Astrocyte (in vitro differentiated cells and primary cell): ENCODE measurements around the gene MAML2. TPM values are rescaled to one million over a fixed set of nuclear protein-coding genes. Genes with fewer than 3 reads are reported as not detected.

Source experiments
- DNase-seq: peaks from one replicate; pipeline ENCODE4 v3.0.0-alpha.2; 2010; ENCODE audit warnings: low read depth
- FAIRE-seq: peaks from 2 replicates; lab custom pipeline; 2011; peaks lifted over from hg19 to GRCh38; lab: Jason Lieb, UNC
- H2AFZ ChIP-seq: 2 replicates; pipeline ENCODE4 v1.6.0; 2012; ENCODE audit warnings: low read depth, low read length, inconsistent platforms
- H3K27ac ChIP-seq: 2 replicates; pipeline ENCODE4 v1.5.1; 2011; ENCODE audit warnings: low read depth, low read length, inconsistent platforms
- H3K27me3 ChIP-seq: 2 replicates; pipeline ENCODE4 v1.6.0; 2011; ENCODE audit warnings: low read length, inconsistent platforms; ENCODE audit not compliant: insufficient read depth
- H3K36me3 ChIP-seq: 2 replicates; pipeline ENCODE4 v1.5.1; 2011; ENCODE audit warnings: low read length, inconsistent platforms; ENCODE audit not compliant: insufficient read depth
- H3K4me1 ChIP-seq: 2 replicates; pipeline ENCODE4 v1.5.1; 2011; ENCODE audit warnings: low read length, inconsistent platforms; ENCODE audit not compliant: insufficient read depth
- H3K4me2 ChIP-seq: 2 replicates; pipeline ENCODE4 v1.6.0; 2012; ENCODE audit warnings: low read length, inconsistent platforms
- H3K4me3 ChIP-seq: 2 replicates; pipeline ENCODE4 v1.5.1; 2011; ENCODE audit warnings: low read depth, mild to moderate bottlenecking, low read length, inconsistent platforms; ENCODE audit not compliant: insufficient read depth
- H3K79me2 ChIP-seq: 2 replicates; pipeline ENCODE4 v1.6.0; 2012; ENCODE audit warnings: mild to moderate bottlenecking, low read length, inconsistent platforms; ENCODE audit not compliant: insufficient read depth
- H3K9ac ChIP-seq: 2 replicates; pipeline ENCODE4 v1.6.0; 2012; ENCODE audit warnings: mild to moderate bottlenecking, low read length, inconsistent platforms
- H3K9me3 ChIP-seq: 2 replicates; pipeline ENCODE4 v1.5.1; 2012; ENCODE audit warnings: low read depth, mild to moderate bottlenecking, low read length, inconsistent platforms; ENCODE audit not compliant: insufficient read depth
- H4K20me1 ChIP-seq: 2 replicates; pipeline ENCODE4 v1.6.0; 2012; ENCODE audit warnings: low read length, inconsistent platforms; ENCODE audit not compliant: insufficient read depth
- H3K27ac Mint-ChIP-seq: one replicate; pipeline ENCODE4 v1.8.0; 2021; ENCODE audit warnings: mild to moderate bottlenecking, mixed read lengths; ENCODE audit not compliant: unreplicated experiment
- H3K27me3 Mint-ChIP-seq: one replicate; pipeline ENCODE4 v1.8.0; 2021; ENCODE audit warnings: low read depth, mixed read lengths; ENCODE audit not compliant: unreplicated experiment
- H3K36me3 Mint-ChIP-seq: one replicate; pipeline ENCODE4 v1.8.0; 2021; ENCODE audit warnings: low read depth, mixed read lengths; ENCODE audit not compliant: unreplicated experiment
- H3K4me1 Mint-ChIP-seq: one replicate; pipeline ENCODE4 v1.8.0; 2021; ENCODE audit warnings: low read depth, mixed read lengths; ENCODE audit not compliant: unreplicated experiment
- H3K4me3 Mint-ChIP-seq: one replicate; pipeline ENCODE4 v1.8.0; 2021; ENCODE audit warnings: mild to moderate bottlenecking, moderate library complexity, mixed read lengths; ENCODE audit not compliant: unreplicated experiment
- H3K9me3 Mint-ChIP-seq: one replicate; pipeline ENCODE4 v1.8.0; 2021; ENCODE audit warnings: mild to moderate bottlenecking, mixed read lengths; ENCODE audit not compliant: unreplicated experiment
- EZH2 ChIP-seq: IDR thresholded peaks from 2 replicates; pipeline ENCODE4 v1.6.1; 2012; ENCODE audit warnings: mild to moderate bottlenecking, low read length, inconsistent platforms; ENCODE audit not compliant: insufficient read depth
- total RNA-seq: library from RNA; stranded (reverse); gene quantifications from 2 replicates; pipeline ENCODE4 v1.2.1, GENCODE V29; 2021
- TF ChIP-seq, protein P1 (sequence below): IDR thresholded peaks from 2 replicates; pipeline ENCODE4 v1.5.1; 2011; ENCODE audit warnings: low read depth, mild to moderate bottlenecking, inconsistent platforms, low read length, moderate library complexity; ENCODE audit not compliant: insufficient read depth

Gene MAML2
- total RNA-seq, 1 donor from 2014 or later = 27.4 TPM

DNA sequence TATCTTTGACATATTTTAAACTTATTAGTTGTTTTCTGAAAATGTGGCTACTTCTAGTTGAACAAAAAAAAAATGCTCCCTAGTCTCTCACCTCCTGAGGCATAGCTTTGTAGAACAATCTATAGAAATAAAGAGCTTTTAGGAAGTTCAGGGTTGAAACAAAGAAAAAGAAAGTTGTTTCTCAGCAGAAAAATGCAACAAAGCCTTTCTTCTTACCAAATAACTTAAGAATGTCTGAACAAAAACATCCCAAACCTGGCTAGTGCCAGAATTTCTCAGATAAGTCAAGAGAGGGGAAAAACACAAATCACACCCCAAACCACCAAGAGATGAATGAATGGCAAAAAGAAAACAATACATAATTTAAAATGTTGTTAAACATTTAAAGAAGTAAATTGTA lies 114.1 kb downstream of the MAML2 start:
- Histone ChIP-seq H3K79me2 (peaks cover 70% of the 10 kb centered on the region), H3K27ac (peak overlapping the region; percentile 95), H3K4me3 (peak overlapping the region; percentile 16), H2AFZ (no peak overlapping the region), H3K4me2 (peak overlapping the region; percentile 73), H4K20me1 (no peaks in the 10 kb centered on the region), H3K4me1 (peaks cover 25% of the 10 kb centered on the region), H3K9ac (peak overlapping the region; percentile 71), H3K27me3 (no peaks in the 10 kb centered on the region), H3K9me3 (no peaks in the 10 kb centered on the region), H3K36me3 (no peaks in the 10 kb centered on the region)
- Mint-ChIP-seq H3K36me3 (peaks cover 5% of the 10 kb centered on the region), H3K4me3 (peak overlapping the region; percentile 46), H3K27me3 (no peaks in the 10 kb centered on the region), H3K27ac (peak overlapping the region; percentile 91), H3K4me1 (peaks cover 43% of the 10 kb centered on the region), H3K9me3 (no peaks in the 10 kb centered on the region)
- DNase-seq (peak; percentile 79), FAIRE-seq (no peak)
- no peak for TF ChIP-seq EZH2
- TF ChIP-seq, protein P1, sequence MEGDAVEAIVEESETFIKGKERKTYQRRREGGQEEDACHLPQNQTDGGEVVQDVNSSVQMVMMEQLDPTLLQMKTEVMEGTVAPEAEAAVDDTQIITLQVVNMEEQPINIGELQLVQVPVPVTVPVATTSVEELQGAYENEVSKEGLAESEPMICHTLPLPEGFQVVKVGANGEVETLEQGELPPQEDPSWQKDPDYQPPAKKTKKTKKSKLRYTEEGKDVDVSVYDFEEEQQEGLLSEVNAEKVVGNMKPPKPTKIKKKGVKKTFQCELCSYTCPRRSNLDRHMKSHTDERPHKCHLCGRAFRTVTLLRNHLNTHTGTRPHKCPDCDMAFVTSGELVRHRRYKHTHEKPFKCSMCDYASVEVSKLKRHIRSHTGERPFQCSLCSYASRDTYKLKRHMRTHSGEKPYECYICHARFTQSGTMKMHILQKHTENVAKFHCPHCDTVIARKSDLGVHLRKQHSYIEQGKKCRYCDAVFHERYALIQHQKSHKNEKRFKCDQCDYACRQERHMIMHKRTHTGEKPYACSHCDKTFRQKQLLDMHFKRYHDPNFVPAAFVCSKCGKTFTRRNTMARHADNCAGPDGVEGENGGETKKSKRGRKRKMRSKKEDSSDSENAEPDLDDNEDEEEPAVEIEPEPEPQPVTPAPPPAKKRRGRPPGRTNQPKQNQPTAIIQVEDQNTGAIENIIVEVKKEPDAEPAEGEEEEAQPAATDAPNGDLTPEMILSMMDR = no peak

- no peaks in the 10 kb centered on the region for H3K36me3 ChIP-seq
- peak; percentile 99 for FAIRE-seq
- DNase-seq = peak; percentile 95
- no peaks in the 10 kb centered on the region for H4K20me1 ChIP-seq
- no peaks in the 10 kb centered on the region for H3K9me3 ChIP-seq
- peaks cover 25% of the 10 kb centered on the region for H3K4me1 ChIP-seq
- H3K79me2 ChIP-seq = peaks cover 70% of the 10 kb centered on the region
- peak overlapping the region; percentile 7 for H2AFZ ChIP-seq
- H3K27ac ChIP-seq = peak overlapping the region; percentile 95
- TF ChIP-seq, protein P1 = no peak
- TF ChIP-seq EZH2 = no peak
- peaks cover 5% of the 10 kb centered on the region for H3K36me3 Mint-ChIP-seq
- H3K9me3 Mint-ChIP-seq = no peaks in the 10 kb centered on the region
- peak overlapping the region; percentile 46 for H3K4me3 Mint-ChIP-seq
- peak overlapping the region; percentile 6 for H3K4me3 ChIP-seq
- peak overlapping the region; percentile 73 for H3K4me2 ChIP-seq
- H3K9ac ChIP-seq = peak overlapping the region; percentile 71
- no peaks in the 10 kb centered on the region for H3K27me3 Mint-ChIP-seq
- H3K27me3 ChIP-seq = no peaks in the 10 kb centered on the region
- peak overlapping the region; percentile 91 for H3K27ac Mint-ChIP-seq
- peaks cover 43% of the 10 kb centered on the region for H3K4me1 Mint-ChIP-seq
Observed at GRCh38 chr11:96228473-96228891, 114.5 kb downstream of the MAML2 start.

GRCh38 chr11:96227244-96227643 lies 115.8 kb downstream of the MAML2 start:
- no peaks in the 10 kb centered on the region for H3K36me3 ChIP-seq
- H3K4me3 Mint-ChIP-seq = no peak overlapping the region
- peaks cover 66% of the 10 kb centered on the region for H3K79me2 ChIP-seq
- TF ChIP-seq, protein P1 = no peak
- no peak for TF ChIP-seq EZH2
- H4K20me1 ChIP-seq = no peaks in the 10 kb centered on the region
- H2AFZ ChIP-seq = no peak overlapping the region
- H3K9ac ChIP-seq = no peak overlapping the region
- FAIRE-seq (no peak), DNase-seq (no peak)
- no peaks in the 10 kb centered on the region for H3K27me3 ChIP-seq
- no peaks in the 10 kb centered on the region for H3K9me3 ChIP-seq
- no peaks in the 10 kb centered on the region for H3K27me3 Mint-ChIP-seq
- no peaks in the 10 kb centered on the region for H3K9me3 Mint-ChIP-seq
- peak overlapping the region; percentile 95 for H3K27ac ChIP-seq
- H3K4me1 ChIP-seq = peaks cover 25% of the 10 kb centered on the region
- H3K4me3 ChIP-seq = no peak overlapping the region
- H3K36me3 Mint-ChIP-seq = peaks cover 5% of the 10 kb centered on the region
- peak overlapping the region; percentile 91 for H3K27ac Mint-ChIP-seq
- no peak overlapping the region for H3K4me2 ChIP-seq
- H3K4me1 Mint-ChIP-seq = peaks cover 44% of the 10 kb centered on the region
